ENCODE data around the gene NUCKS1.

NUCKS1 gene

DNA sequence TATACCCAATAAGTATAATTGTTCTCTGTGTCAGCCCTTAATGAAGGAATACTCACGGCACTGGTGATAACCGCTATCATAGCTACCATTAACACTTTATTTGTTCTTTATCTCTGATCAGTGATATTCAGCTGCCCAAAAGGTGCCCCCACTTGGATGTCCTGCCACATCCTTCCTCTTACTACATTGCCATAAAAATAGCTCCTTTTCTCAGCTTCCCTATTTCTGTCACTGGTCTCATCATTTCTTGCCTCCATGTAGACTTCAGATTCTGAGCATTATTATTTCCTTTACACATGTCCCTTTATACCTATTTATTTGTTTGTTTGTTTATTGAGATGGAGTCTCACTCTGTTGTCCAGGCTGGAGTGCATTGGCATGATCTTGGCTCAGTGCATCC is 28.0 kb upstream of the NUCKS1 start:
- no peak for TF ChIP-seq CTBP1 (IDR thresholded peaks at IDR 0.05; ENCODE audit: borderline replicate concordance)
- no peak for TF ChIP-seq BHLHE40 (IDR thresholded peaks at IDR 0.05; ENCODE audit: borderline replicate concordance)
- TF ChIP-seq LEF1 (IDR thresholded peaks at IDR 0.05; ENCODE audit: borderline replicate concordance), result no peak
- no peak for TF ChIP-seq SP1 (IDR thresholded peaks at IDR 0.05)
- no peak for TF ChIP-seq PKNOX1 (IDR thresholded peaks at IDR 0.05)
- no peak for TF ChIP-seq SUZ12 (IDR thresholded peaks at IDR 0.05)
- TF ChIP-seq ELF4 (IDR thresholded peaks at IDR 0.05), result no peak
- TF ChIP-seq FOXK2 (IDR thresholded peaks at IDR 0.05), result no peak
- TF ChIP-seq HDGF (IDR thresholded peaks at IDR 0.05; ENCODE audit: borderline replicate concordance), result no peak
- TF ChIP-seq NFRKB (IDR thresholded peaks at IDR 0.05), result no peak
- no peak for TF ChIP-seq FOXM1 (IDR thresholded peaks at IDR 0.05; ENCODE audit: borderline replicate concordance)
- no peak for TF ChIP-seq TARDBP (IDR thresholded peaks at IDR 0.05)
- TF ChIP-seq ZNF384 (IDR thresholded peaks at IDR 0.05), result no peak
- no peak for TF ChIP-seq FOXA1 (IDR thresholded peaks at IDR 0.05)
- TF ChIP-seq L3MBTL2 (conservative IDR thresholded peaks at IDR 0.05), result no peak
- TF ChIP-seq ARNT (IDR thresholded peaks at IDR 0.05), result no peak
- CTCF ChIA-PET, result interaction anchor here (1.5 kb wide), 1 partner anchor 14 kb away, joined by 3 read pairs; no protein-coding TSS in a partner anchor
- DNase-seq (ENCODE audit: extremely low spot score), result no peak
- POLR2A ChIA-PET, result no interaction called here

GRCh38 chr1:205775717-205776056 is 25.7 kb upstream of the NUCKS1 start:
- CTCF ChIA-PET, result interaction anchor here (1.7 kb wide), 1 partner anchor 16 kb away, joined by 4 read pairs; no protein-coding TSS in a partner anchor
- no peak for DNase-seq (ENCODE audit: extremely low spot score)
- TF ChIP-seq ZNF384 (IDR thresholded peaks at IDR 0.05) (no peak), L3MBTL2 (conservative IDR thresholded peaks at IDR 0.05) (no peak), LEF1 (IDR thresholded peaks at IDR 0.05; ENCODE audit: borderline replicate concordance) (no peak), TARDBP (IDR thresholded peaks at IDR 0.05) (no peak), HDGF (IDR thresholded peaks at IDR 0.05; ENCODE audit: borderline replicate concordance) (no peak), CTBP1 (IDR thresholded peaks at IDR 0.05; ENCODE audit: borderline replicate concordance) (no peak), NFRKB (IDR thresholded peaks at IDR 0.05) (no peak), FOXK2 (IDR thresholded peaks at IDR 0.05) (no peak), SP1 (IDR thresholded peaks at IDR 0.05) (no peak), BHLHE40 (IDR thresholded peaks at IDR 0.05; ENCODE audit: borderline replicate concordance) (no peak), PKNOX1 (IDR thresholded peaks at IDR 0.05) (no peak), FOXA1 (IDR thresholded peaks at IDR 0.05) (no peak), ELF4 (IDR thresholded peaks at IDR 0.05) (no peak)
- POLR2A ChIA-PET, result no interaction called here

- TF ChIP-seq BHLHE40 (IDR thresholded peaks at IDR 0.05; ENCODE audit: borderline replicate concordance), result peak; percentile 43; the same call in 1 of the 2 replicates
- no peak; the same call in 1 of the 2 replicates for TF ChIP-seq FOXM1 (IDR thresholded peaks at IDR 0.05; ENCODE audit: borderline replicate concordance)
- TF ChIP-seq FOXK2 (IDR thresholded peaks at IDR 0.05), result no peak
- no peak for TF ChIP-seq TARDBP (IDR thresholded peaks at IDR 0.05)
- no peak for TF ChIP-seq FOXA1 (IDR thresholded peaks at IDR 0.05)
- TF ChIP-seq L3MBTL2 (conservative IDR thresholded peaks at IDR 0.05), result peak; percentile 96
- peak; percentile 98 for TF ChIP-seq SUZ12 (IDR thresholded peaks at IDR 0.05)
- TF ChIP-seq ELF4 (IDR thresholded peaks at IDR 0.05), result no peak; the same call in 1 of the 2 replicates
- TF ChIP-seq CTBP1 (IDR thresholded peaks at IDR 0.05; ENCODE audit: borderline replicate concordance), result no peak
- TF ChIP-seq ZNF384 (IDR thresholded peaks at IDR 0.05), result no peak
- no peak for TF ChIP-seq SP1 (IDR thresholded peaks at IDR 0.05)
- TF ChIP-seq PKNOX1 (IDR thresholded peaks at IDR 0.05), result no peak
- POLR2A ChIA-PET, result interaction anchor here (1.6 kb wide), 1 partner anchor 26 kb away, joined by 10 read pairs; the partner anchor contains the start of gene NUCKS1
- CTCF ChIA-PET, result interaction anchor here (1.7 kb wide), 1 partner anchor 17 kb away, joined by 4 read pairs; no protein-coding TSS in a partner anchor
- DNase-seq (ENCODE audit: extremely low spot score), result peak; percentile 89
Measured at GRCh38 chr1:205775015-205775716, 25.2 kb upstream of the NUCKS1 start, which contains the start of gene RAB29. RAB29 (minus strand) TSS chr1:205775482; CDS start chr1:205774956, 526 bp downstream.

GRCh38 chr1:205774198-205775014 is 24.4 kb upstream of the NUCKS1 start:
- POLR2A ChIA-PET, result interaction anchor here (1.6 kb wide), 1 partner anchor 25 kb away, joined by 10 read pairs; the partner anchor contains the start of gene NUCKS1
- DNase-seq (ENCODE audit: extremely low spot score), result peak; percentile 45
- CTCF ChIA-PET, result interaction anchor here (1.7 kb wide), 1 partner anchor 17 kb away, joined by 4 read pairs; no protein-coding TSS in a partner anchor

DNA sequence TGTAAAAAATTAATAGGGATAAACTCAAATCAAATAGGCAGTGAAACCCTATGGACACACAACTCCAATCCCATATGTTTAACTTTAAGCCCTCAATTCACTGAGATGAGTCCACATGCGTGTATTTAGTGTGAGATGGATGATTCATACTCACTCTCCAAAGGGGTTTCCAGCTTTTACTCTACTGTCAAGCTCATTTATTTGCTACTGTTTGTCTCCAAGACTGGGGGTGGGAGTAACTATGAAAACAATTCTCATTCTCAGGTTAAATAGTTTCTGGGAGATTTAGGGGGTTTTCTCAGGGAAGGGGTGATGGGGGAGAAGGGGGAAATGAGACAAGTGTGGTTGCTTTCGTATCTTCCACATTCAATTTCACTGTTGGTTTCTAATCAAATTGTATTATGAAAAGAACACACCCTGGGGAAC is 22.6 kb upstream of the NUCKS1 start:
- TF ChIP-seq L3MBTL2 (conservative IDR thresholded peaks at IDR 0.05) (no peak), SUZ12 (IDR thresholded peaks at IDR 0.05) (no peak), NFRKB (IDR thresholded peaks at IDR 0.05) (no peak), FOXK2 (IDR thresholded peaks at IDR 0.05) (no peak), LEF1 (IDR thresholded peaks at IDR 0.05; ENCODE audit: borderline replicate concordance) (no peak), FOXM1 (IDR thresholded peaks at IDR 0.05; ENCODE audit: borderline replicate concordance) (no peak), FOXA1 (IDR thresholded peaks at IDR 0.05) (no peak), SP1 (IDR thresholded peaks at IDR 0.05) (no peak), TARDBP (IDR thresholded peaks at IDR 0.05) (no peak), ELF4 (IDR thresholded peaks at IDR 0.05) (no peak), ARNT (IDR thresholded peaks at IDR 0.05) (no peak), CTBP1 (IDR thresholded peaks at IDR 0.05; ENCODE audit: borderline replicate concordance) (no peak), HDGF (IDR thresholded peaks at IDR 0.05; ENCODE audit: borderline replicate concordance) (no peak), ZNF384 (IDR thresholded peaks at IDR 0.05) (no peak), BHLHE40 (IDR thresholded peaks at IDR 0.05; ENCODE audit: borderline replicate concordance) (no peak), PKNOX1 (IDR thresholded peaks at IDR 0.05) (no peak)
- POLR2A ChIA-PET, result no interaction called here
- CTCF ChIA-PET, result no interaction called here

More at GRCh38 chr1:205774198-205775014, 24.4 kb upstream of the NUCKS1 start:
- no peak for TF ChIP-seq ELF4 (IDR thresholded peaks at IDR 0.05)
- TF ChIP-seq CTBP1 (IDR thresholded peaks at IDR 0.05; ENCODE audit: borderline replicate concordance), result no peak

More for the DNA sequence above, 22.6 kb upstream of the NUCKS1 start:
- DNase-seq (ENCODE audit: extremely low spot score), result no peak

All from HEK293T (cell line).